HepG2 (cell line): ENCODE results near the gene RIOK3.

Experiments
- ETV5 ChIP-seq: IDR thresholded peaks from 2 replicates; pipeline ENCODE4 v1.6.1; 2018; ENCODE audit warnings: missing biosample characterization, missing genetic modification reagents, inconsistent platforms, borderline replicate concordance
- KDM5A ChIP-seq: fragments of 200-600 bp; sonication (generic); IDR thresholded peaks from 2 replicates; pipeline ENCODE4 v1.7.0; 2018; ENCODE audit warnings: antibody characterized with exemption, mild to moderate bottlenecking, low read length, borderline replicate concordance
- RORA ChIP-seq: sonication (generic); formaldehyde crosslinking; IDR thresholded peaks from 2 replicates; pipeline ENCODE4 v1.5.0; 2020; ENCODE audit warnings: mild to moderate bottlenecking, missing genetic modification reagents, moderate library complexity
- TF ChIP-seq, protein P1 (sequence below): sonication (generic); formaldehyde crosslinking; IDR thresholded peaks from 2 replicates; pipeline ENCODE4 v1.4.0; 2020; ENCODE audit warnings: missing genetic modification reagents, borderline replicate concordance

DNA sequence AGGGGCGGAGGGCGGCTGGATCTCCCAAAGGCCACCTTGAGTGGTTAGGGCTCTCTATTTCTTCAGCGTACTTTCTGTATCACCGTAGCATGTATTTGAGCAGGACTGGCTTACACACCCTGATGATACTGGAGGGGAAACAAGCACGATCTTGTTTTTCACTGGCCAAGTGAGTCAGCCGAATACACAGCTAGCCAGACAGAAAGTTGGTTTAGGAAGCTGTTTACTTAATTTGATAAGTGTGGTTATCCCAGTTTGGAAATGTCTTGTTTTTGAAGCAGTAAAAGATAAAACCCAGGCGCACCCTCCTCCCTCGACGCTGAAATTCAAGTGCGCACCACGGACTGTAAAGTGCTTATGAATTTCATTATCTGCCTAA is 582 bp downstream of the RIOK3 start:
- TF ChIP-seq, protein P1, sequence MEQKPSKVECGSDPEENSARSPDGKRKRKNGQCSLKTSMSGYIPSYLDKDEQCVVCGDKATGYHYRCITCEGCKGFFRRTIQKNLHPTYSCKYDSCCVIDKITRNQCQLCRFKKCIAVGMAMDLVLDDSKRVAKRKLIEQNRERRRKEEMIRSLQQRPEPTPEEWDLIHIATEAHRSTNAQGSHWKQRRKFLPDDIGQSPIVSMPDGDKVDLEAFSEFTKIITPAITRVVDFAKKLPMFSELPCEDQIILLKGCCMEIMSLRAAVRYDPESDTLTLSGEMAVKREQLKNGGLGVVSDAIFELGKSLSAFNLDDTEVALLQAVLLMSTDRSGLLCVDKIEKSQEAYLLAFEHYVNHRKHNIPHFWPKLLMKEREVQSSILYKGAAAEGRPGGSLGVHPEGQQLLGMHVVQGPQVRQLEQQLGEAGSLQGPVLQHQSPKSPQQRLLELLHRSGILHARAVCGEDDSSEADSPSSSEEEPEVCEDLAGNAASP: no peak
- TF ChIP-seq KDM5A (no peak), ETV5 (CRISPR knock-in tag) (no peak), RORA (CRISPR knock-in tag) (no peak)
